Activated CD4-positive, alpha-beta T cell treated with anti-CD3 and anti-CD28 coated beads, Interleukin-10, Interleukin-2, amounts not matched to agents 100 ng/mL and 50 ng/mL, durations not matched to agents 16 hours and 8 hours (primary cell): ENCODE data around the gene EBI3.
"Not testable (repeated sequence)": the region's sequence is repeated elsewhere in the genome, so short reads cannot be mapped to it uniquely, and the experiment has no call there.

ENCODE experiments used
- DNase-seq: peaks from one replicate; pipeline ENCODE4 v3.0.0-alpha.2; 2020

EBI3 gene

DNA sequence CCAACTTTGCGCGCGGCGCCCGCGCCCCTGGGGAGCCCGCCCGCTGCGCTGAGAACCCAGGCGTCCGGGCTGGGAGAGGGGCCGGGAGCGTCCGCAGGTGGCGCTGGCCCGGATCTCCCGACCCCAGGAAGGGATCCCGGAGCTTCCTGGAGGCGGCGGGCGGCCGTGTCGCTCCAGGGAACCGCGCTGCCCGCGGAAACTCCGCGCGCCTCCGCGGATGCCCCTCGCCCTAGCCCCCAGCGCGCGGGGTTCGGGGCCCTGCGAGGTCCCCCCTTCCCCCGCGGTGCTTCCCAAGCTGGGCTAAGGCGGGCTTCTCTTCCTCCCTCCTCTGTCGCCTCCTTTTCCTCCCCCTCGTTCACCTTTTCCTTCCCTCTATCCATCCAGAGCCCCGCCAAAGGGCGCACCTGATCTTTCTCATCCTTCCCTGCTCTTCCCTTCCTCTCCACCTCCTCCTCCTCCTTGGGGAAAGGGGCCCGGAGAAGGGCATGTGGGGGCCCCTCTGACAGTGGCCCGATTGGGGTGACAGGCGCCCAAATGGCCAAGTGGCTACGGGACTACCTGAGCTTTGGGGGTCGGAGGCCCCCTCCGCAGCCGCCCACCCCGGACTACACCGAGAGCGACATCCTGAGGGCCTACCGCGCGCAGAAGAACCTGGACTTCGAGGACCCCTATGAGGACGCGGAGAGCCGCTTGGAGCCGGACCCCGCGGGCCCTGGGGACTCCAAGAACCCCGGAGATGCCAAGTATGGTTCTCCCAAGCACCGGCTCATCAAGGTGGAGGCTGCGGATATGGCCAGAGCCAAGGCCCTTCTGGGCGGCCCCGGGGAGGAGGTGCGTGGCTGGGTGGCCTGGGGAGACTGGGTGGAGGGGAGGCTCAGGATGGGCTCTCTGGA lies 50.5 kb downstream of the EBI3 start:
- no peak for DNase-seq

DNA sequence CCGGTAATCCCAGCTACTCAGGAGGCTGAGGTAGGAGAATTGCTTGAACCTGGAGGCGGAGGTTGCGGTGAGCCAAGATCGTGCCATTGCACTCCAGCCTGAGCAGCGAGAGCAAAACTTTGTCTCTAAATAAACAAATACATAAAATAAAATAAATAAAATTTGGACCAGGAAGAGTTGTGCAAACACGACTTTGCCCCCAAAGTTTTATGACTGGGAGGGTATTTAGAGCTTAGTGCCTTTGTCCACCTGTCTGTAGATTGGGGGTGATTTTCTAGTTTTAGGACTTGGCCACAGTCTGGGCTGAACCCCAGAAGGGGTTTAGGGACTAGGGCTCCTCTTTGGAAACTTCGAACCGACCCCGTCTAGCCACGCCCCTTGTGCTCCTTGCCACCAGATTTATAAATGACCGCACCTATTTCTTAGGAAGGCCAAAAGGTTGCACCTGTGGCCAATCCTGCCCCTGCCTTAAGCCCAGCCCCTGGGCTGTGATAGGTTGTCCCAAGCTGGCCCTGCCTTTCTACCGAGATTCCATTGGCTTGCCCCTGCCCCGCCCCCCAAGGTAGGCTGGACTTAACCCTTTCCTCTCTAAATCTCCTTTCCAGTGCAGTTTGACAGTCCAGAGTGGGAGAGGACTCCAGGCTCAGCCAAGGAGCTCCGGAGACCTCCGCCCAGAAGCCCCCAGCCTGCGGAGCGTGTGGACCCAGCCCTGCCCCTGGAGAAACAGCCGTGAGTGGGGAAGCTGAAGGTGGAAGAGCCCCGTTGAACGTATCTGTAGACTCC lies 55.0 kb downstream of the EBI3 start:
- peak; percentile 16 for DNase-seq

DNA sequence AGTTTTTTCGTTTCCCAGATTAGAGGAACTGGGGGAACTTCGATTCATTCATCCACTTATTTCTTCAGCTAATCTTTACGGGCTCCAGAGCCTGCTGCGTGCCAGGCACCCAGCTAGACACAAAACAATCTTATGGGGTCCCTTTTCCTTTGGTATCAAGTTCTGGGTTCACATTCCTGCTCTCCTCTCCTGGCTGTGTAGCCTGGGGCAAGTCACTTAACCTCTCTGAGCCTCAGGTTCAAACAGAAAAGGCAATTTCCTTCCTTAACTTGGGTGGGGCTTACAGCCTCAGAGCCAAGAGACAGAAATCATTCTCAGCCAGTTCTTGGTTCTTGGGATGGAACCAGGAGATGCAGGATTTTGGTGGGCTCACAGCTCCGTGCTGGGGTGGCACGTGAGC lies 55.7 kb downstream of the EBI3 start:
- DNase-seq = no peak

DNA sequence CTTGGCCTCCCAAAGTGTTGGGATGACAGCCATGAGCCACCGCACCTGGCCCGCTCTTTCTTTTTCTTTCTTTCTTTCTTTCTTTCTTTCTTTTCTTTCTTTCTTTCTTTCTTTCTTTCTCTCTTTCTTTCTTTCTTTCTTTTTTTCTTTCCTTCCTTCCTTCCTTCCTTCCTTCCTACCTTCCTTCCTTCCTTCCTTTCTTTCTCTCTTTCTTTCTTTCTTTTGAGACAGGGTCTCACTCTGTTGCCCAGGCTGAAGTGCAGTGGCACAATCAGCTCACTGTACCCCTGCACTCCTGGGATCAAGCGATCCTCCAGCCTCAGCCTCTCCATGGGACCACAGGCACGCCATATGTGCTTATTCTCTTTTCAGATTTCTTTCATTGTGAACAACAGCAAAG lies 56.8 kb downstream of the EBI3 start:
- DNase-seq = not testable (repeated sequence)
